ENCODE results near the gene GGT6.

The GGT6 gene

GRCh38 chr17:4572131-4572530 is 11.8 kb upstream of the GGT6 start:
- no peak for DNase-seq

GRCh38 chr17:4569591-4569990 is 9.2 kb upstream of the GGT6 start:
- no peak for DNase-seq

- peak; percentile 75 for DNase-seq
Measured at GRCh38 chr17:4566785-4567184, 6.4 kb upstream of the GGT6 start.

- DNase-seq, result peak; percentile 91
Measured at GRCh38 chr17:4565209-4566141, 5.1 kb upstream of the GGT6 start.

- DNase-seq, result no peak
Measured at GRCh38 chr17:4562015-4562969, 1.9 kb upstream of the GGT6 start.

GRCh38 chr17:4560837-4561256 is 470 bp upstream of the GGT6 start:
- no peak for DNase-seq

- no peak for DNase-seq
Measured at GRCh38 chr17:4559966-4560365, 411 bp downstream of the GGT6 start.

GRCh38 chr17:4559139-4559791 is 1.1 kb downstream of the GGT6 start:
- DNase-seq, result no peak

GRCh38 chr17:4558347-4558971 is 1.9 kb downstream of the GGT6 start:
- DNase-seq, result no peak

- DNase-seq, result no peak
Measured at GRCh38 chr17:4557626-4558346, 2.6 kb downstream of the GGT6 start.

- DNase-seq, result no peak
Measured at GRCh38 chr17:4556996-4557395, 3.4 kb downstream of the GGT6 start.

- no peak for DNase-seq
Measured at GRCh38 chr17:4555873-4556759, 4.3 kb downstream of the GGT6 start.

- DNase-seq, result peak; percentile 97
Measured at GRCh38 chr17:4554997-4555799, 5.2 kb downstream of the GGT6 start, which contains the start of gene MYBBP1A. TSS of gene MYBBP1A (minus strand) at chr17:4555384. CDS start at chr17:4555324, 60 bp downstream.

GRCh38 chr17:4554441-4554996 is 5.9 kb downstream of the GGT6 start:
- DNase-seq, result peak; percentile 31

GRCh38 chr17:4553669-4554068 is 6.7 kb downstream of the GGT6 start:
- DNase-seq, result no peak

GRCh38 chr17:4551796-4552525 is 8.4 kb downstream of the GGT6 start:
- DNase-seq, result no peak

GRCh38 chr17:4551141-4551540 is 9.2 kb downstream of the GGT6 start:
- peak; percentile 34 for DNase-seq

GRCh38 chr17:4550534-4551039 is 9.8 kb downstream of the GGT6 start:
- no peak for DNase-seq
